Measurements from ENCODE around the gene TBC1D19.

Gene TBC1D19

GRCh38 chr4:26609391-26609790, 25.5 kb downstream of the TBC1D19 start:
- no peak for TF ChIP-seq ZC3H10 (CRISPR knock-in tag; IDR thresholded peaks at IDR 0.05)
- no peak for TF ChIP-seq ARNTL (CRISPR knock-in tag; IDR thresholded peaks at IDR 0.05; ENCODE audit: borderline replicate concordance, low read depth)
- TF ChIP-seq GLIS3 (CRISPR knock-in tag; IDR thresholded peaks at IDR 0.05): no peak
- TF ChIP-seq ZNF70 (CRISPR knock-in tag; IDR thresholded peaks at IDR 0.05): no peak
- TF ChIP-seq ESRRG (CRISPR knock-in tag; IDR thresholded peaks at IDR 0.05): no peak
- TF ChIP-seq PPARA (CRISPR knock-in tag; IDR thresholded peaks at IDR 0.05; ENCODE audit: borderline replicate concordance): no peak
- no peak for TF ChIP-seq ZFP3 (CRISPR knock-in tag; IDR thresholded peaks at IDR 0.05)
- ATAC-seq: no peak

- no peak for ATAC-seq
- no peak for TF ChIP-seq CSDC2 (CRISPR knock-in tag; IDR thresholded peaks at IDR 0.05)
- TF ChIP-seq TSHZ2 (CRISPR knock-in tag; IDR thresholded peaks at IDR 0.05): no peak
These were observed 26.0 kb downstream of the TBC1D19 start for GRCh38 chr4:26609868-26610267.

GRCh38 chr4:26611372-26611771, 27.5 kb downstream of the TBC1D19 start:
- TF ChIP-seq TCF4 (CRISPR knock-in tag; IDR thresholded peaks at IDR 0.05; ENCODE audit: borderline replicate concordance): no peak
- TF ChIP-seq OSR1 (CRISPR knock-in tag; IDR thresholded peaks at IDR 0.05): no peak
- TF ChIP-seq TSHZ2 (CRISPR knock-in tag; IDR thresholded peaks at IDR 0.05): no peak
- no peak for TF ChIP-seq PPARA (CRISPR knock-in tag; IDR thresholded peaks at IDR 0.05; ENCODE audit: borderline replicate concordance)
- no peak for TF ChIP-seq ZC3H10 (CRISPR knock-in tag; IDR thresholded peaks at IDR 0.05)
- no peak for TF ChIP-seq RARB (CRISPR knock-in tag; IDR thresholded peaks at IDR 0.05)
- no peak for TF ChIP-seq CSRNP3 (CRISPR knock-in tag; IDR thresholded peaks at IDR 0.05)
- no peak for TF ChIP-seq ZFP3 (CRISPR knock-in tag; IDR thresholded peaks at IDR 0.05)
- TF ChIP-seq ISL1 (CRISPR knock-in tag; IDR thresholded peaks at IDR 0.05): no peak
- no peak for ATAC-seq

GRCh38 chr4:26611885-26612284, 28.0 kb downstream of the TBC1D19 start:
- no peak for ATAC-seq
- TF ChIP-seq ZFP3 (CRISPR knock-in tag; IDR thresholded peaks at IDR 0.05) (no peak), GLIS3 (CRISPR knock-in tag; IDR thresholded peaks at IDR 0.05) (no peak), TSHZ2 (CRISPR knock-in tag; IDR thresholded peaks at IDR 0.05) (no peak), ESRRG (CRISPR knock-in tag; IDR thresholded peaks at IDR 0.05) (no peak), POU6F1 (CRISPR knock-in tag; IDR thresholded peaks at IDR 0.05; ENCODE audit: borderline replicate concordance, low read depth) (no peak), ZFP30 (CRISPR knock-in tag; IDR thresholded peaks at IDR 0.05) (no peak), ISL1 (CRISPR knock-in tag; IDR thresholded peaks at IDR 0.05) (no peak), RARB (CRISPR knock-in tag; IDR thresholded peaks at IDR 0.05) (no peak), ZNF70 (CRISPR knock-in tag; IDR thresholded peaks at IDR 0.05) (no peak), TOX (CRISPR knock-in tag; IDR thresholded peaks at IDR 0.05; ENCODE audit: borderline replicate concordance) (no peak), ARNTL (CRISPR knock-in tag; IDR thresholded peaks at IDR 0.05; ENCODE audit: borderline replicate concordance, low read depth) (no peak), CSDC2 (CRISPR knock-in tag; IDR thresholded peaks at IDR 0.05) (no peak), ZNF565 (CRISPR knock-in tag; conservative IDR thresholded peaks at IDR 0.05; ENCODE audit: low read depth) (no peak), SNAI2 (CRISPR knock-in tag; IDR thresholded peaks at IDR 0.05) (no peak), PPARA (CRISPR knock-in tag; IDR thresholded peaks at IDR 0.05; ENCODE audit: borderline replicate concordance) (no peak), CREB5 (CRISPR knock-in tag; IDR thresholded peaks at IDR 0.05; ENCODE audit: low read depth) (no peak), CSRNP3 (CRISPR knock-in tag; IDR thresholded peaks at IDR 0.05) (no peak)
